ENCODE results near the gene SLC5A10.

DNA sequence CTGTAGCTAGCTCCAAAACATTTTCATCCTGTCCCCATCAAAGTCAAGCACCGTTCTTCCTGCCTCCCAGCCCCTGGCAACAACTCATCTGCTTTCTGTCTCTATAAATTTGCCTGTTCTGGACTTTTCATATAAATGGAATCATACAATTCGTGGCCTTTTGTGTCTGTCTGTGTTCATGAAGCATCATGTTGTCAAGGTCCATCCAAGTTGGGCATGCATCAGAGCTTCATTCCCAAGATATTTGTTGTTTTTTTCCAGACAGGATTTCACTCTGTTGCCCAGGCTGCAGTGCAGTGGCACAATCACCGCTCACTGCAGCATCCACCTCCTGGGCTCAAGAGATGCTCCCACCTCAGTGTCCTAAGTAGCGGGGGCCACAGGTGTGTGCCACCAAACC, 5.9 kb downstream of the SLC5A10 start:
- TF ChIP-seq, protein P1, sequence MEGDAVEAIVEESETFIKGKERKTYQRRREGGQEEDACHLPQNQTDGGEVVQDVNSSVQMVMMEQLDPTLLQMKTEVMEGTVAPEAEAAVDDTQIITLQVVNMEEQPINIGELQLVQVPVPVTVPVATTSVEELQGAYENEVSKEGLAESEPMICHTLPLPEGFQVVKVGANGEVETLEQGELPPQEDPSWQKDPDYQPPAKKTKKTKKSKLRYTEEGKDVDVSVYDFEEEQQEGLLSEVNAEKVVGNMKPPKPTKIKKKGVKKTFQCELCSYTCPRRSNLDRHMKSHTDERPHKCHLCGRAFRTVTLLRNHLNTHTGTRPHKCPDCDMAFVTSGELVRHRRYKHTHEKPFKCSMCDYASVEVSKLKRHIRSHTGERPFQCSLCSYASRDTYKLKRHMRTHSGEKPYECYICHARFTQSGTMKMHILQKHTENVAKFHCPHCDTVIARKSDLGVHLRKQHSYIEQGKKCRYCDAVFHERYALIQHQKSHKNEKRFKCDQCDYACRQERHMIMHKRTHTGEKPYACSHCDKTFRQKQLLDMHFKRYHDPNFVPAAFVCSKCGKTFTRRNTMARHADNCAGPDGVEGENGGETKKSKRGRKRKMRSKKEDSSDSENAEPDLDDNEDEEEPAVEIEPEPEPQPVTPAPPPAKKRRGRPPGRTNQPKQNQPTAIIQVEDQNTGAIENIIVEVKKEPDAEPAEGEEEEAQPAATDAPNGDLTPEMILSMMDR (IDR thresholded peaks at IDR 0.05; ENCODE audit: low read length) = no peak
- TF ChIP-seq EZH2phosphoT487 (IDR thresholded peaks at IDR 0.05; ENCODE audit: low read length) (no peak), EZH2 (optimal IDR thresholded peaks at IDR 0.05; ENCODE audit: low read depth, low read length) (no peak)
